ENCODE data around the gene LPIN1.

Gene LPIN1

GRCh38 chr2:11742702-11743357 lies 3.6 kb upstream of the LPIN1 start:
- peaks cover 39% of the 10 kb centered on the region for H3K4me1 Mint-ChIP-seq
- H3K4me3 Mint-ChIP-seq: peak overlapping the region; percentile 73
- peaks cover 2% of the 10 kb centered on the region for H3K36me3 Mint-ChIP-seq (ENCODE audit: insufficient read depth)
- ATAC-seq (replicated peaks; ENCODE audit: extremely low read depth, poor library complexity, severe bottlenecking) (no peak), DNase-seq (ENCODE audit: low spot score in 2 of 2) (no peak)
- no peaks in the 10 kb centered on the region for H3K27me3 Mint-ChIP-seq
- no peaks in the 10 kb centered on the region for H3K9me3 Mint-ChIP-seq
- H3K27ac Mint-ChIP-seq (ENCODE audit: low read depth): no peak overlapping the region

- Mint-ChIP-seq H3K9me3 (no peaks in the 10 kb centered on the region), H3K4me3 (peak overlapping the region; percentile 73), H3K27me3 (no peaks in the 10 kb centered on the region), H3K27ac (ENCODE audit: low read depth) (no peak overlapping the region), H3K36me3 (ENCODE audit: insufficient read depth) (peaks cover 6% of the 10 kb centered on the region), H3K4me1 (peaks cover 44% of the 10 kb centered on the region)
- DNase-seq (ENCODE audit: low spot score in 2 of 2) (no peak), ATAC-seq (replicated peaks; ENCODE audit: extremely low read depth, poor library complexity, severe bottlenecking) (no peak)
Measured at GRCh38 chr2:11743366-11743765, 3.1 kb upstream of the LPIN1 start.

GRCh38 chr2:11743846-11744553 lies 2.4 kb upstream of the LPIN1 start:
- H3K9me3 Mint-ChIP-seq: no peaks in the 10 kb centered on the region
- H3K4me1 Mint-ChIP-seq: peaks cover 46% of the 10 kb centered on the region
- H3K36me3 Mint-ChIP-seq (ENCODE audit: insufficient read depth): peaks cover 6% of the 10 kb centered on the region
- H3K27me3 Mint-ChIP-seq: no peaks in the 10 kb centered on the region
- peak; percentile 41 for DNase-seq (ENCODE audit: low spot score in 2 of 2)
- H3K4me3 Mint-ChIP-seq: peak overlapping the region; percentile 73
- ATAC-seq (replicated peaks; ENCODE audit: extremely low read depth, poor library complexity, severe bottlenecking): peak; percentile 43
- peak overlapping the region; percentile 85 for H3K27ac Mint-ChIP-seq (ENCODE audit: low read depth)

GRCh38 chr2:11744631-11745394 lies 1.6 kb upstream of the LPIN1 start:
- DNase-seq (ENCODE audit: low spot score in 2 of 2): no peak
- peak overlapping the region; percentile 73 for H3K4me3 Mint-ChIP-seq
- ATAC-seq (replicated peaks; ENCODE audit: extremely low read depth, poor library complexity, severe bottlenecking): no peak
- H3K4me1 Mint-ChIP-seq: peaks cover 54% of the 10 kb centered on the region
- H3K27me3 Mint-ChIP-seq: no peaks in the 10 kb centered on the region
- peak overlapping the region; percentile 85 for H3K27ac Mint-ChIP-seq (ENCODE audit: low read depth)
- peaks cover 6% of the 10 kb centered on the region for H3K36me3 Mint-ChIP-seq (ENCODE audit: insufficient read depth)
- no peaks in the 10 kb centered on the region for H3K9me3 Mint-ChIP-seq

- no peak for DNase-seq (ENCODE audit: low spot score in 2 of 2)
- Mint-ChIP-seq H3K9me3 (no peaks in the 10 kb centered on the region), H3K4me1 (peaks cover 63% of the 10 kb centered on the region), H3K27me3 (no peaks in the 10 kb centered on the region), H3K27ac (ENCODE audit: low read depth) (no peak overlapping the region), H3K4me3 (peak overlapping the region; percentile 82), H3K36me3 (ENCODE audit: insufficient read depth) (peaks cover 10% of the 10 kb centered on the region)
- ATAC-seq (replicated peaks; ENCODE audit: extremely low read depth, poor library complexity, severe bottlenecking): no peak
Measured at GRCh38 chr2:11745613-11746375, 638 bp upstream of the LPIN1 start.

- H3K27me3 Mint-ChIP-seq: no peaks in the 10 kb centered on the region
- peaks cover 69% of the 10 kb centered on the region for H3K4me1 Mint-ChIP-seq
- DNase-seq (ENCODE audit: low spot score in 2 of 2) (no peak), ATAC-seq (replicated peaks; ENCODE audit: extremely low read depth, poor library complexity, severe bottlenecking) (peak; percentile 25)
- H3K27ac Mint-ChIP-seq (ENCODE audit: low read depth): peak overlapping the region; percentile 92
- peak overlapping the region; percentile 82 for H3K4me3 Mint-ChIP-seq
- H3K36me3 Mint-ChIP-seq (ENCODE audit: insufficient read depth): peaks cover 14% of the 10 kb centered on the region
- H3K9me3 Mint-ChIP-seq: no peaks in the 10 kb centered on the region
Measured at GRCh38 chr2:11746807-11747459, 501 bp downstream of the LPIN1 start.

GRCh38 chr2:11748018-11748860 lies 1.8 kb downstream of the LPIN1 start:
- H3K27me3 Mint-ChIP-seq: no peaks in the 10 kb centered on the region
- ATAC-seq (replicated peaks; ENCODE audit: extremely low read depth, poor library complexity, severe bottlenecking) (no peak), DNase-seq (ENCODE audit: low spot score in 2 of 2) (no peak)
- peaks cover 14% of the 10 kb centered on the region for H3K36me3 Mint-ChIP-seq (ENCODE audit: insufficient read depth)
- H3K4me1 Mint-ChIP-seq: peaks cover 70% of the 10 kb centered on the region
- peak overlapping the region; percentile 82 for H3K4me3 Mint-ChIP-seq
- H3K9me3 Mint-ChIP-seq: no peaks in the 10 kb centered on the region
- H3K27ac Mint-ChIP-seq (ENCODE audit: low read depth): peak overlapping the region; percentile 92

GRCh38 chr2:11748861-11749645 lies 2.6 kb downstream of the LPIN1 start:
- no peaks in the 10 kb centered on the region for H3K27me3 Mint-ChIP-seq
- H3K27ac Mint-ChIP-seq (ENCODE audit: low read depth): peak overlapping the region; percentile 92
- peaks cover 71% of the 10 kb centered on the region for H3K4me1 Mint-ChIP-seq
- H3K36me3 Mint-ChIP-seq (ENCODE audit: insufficient read depth): peaks cover 15% of the 10 kb centered on the region
- H3K9me3 Mint-ChIP-seq: no peaks in the 10 kb centered on the region
- no peak for DNase-seq (ENCODE audit: low spot score in 2 of 2)
- no peak for ATAC-seq (replicated peaks; ENCODE audit: extremely low read depth, poor library complexity, severe bottlenecking)
- H3K4me3 Mint-ChIP-seq: peak overlapping the region; percentile 82

GRCh38 chr2:11749646-11750349 lies 3.4 kb downstream of the LPIN1 start:
- ATAC-seq (replicated peaks; ENCODE audit: extremely low read depth, poor library complexity, severe bottlenecking): no peak
- Mint-ChIP-seq H3K4me3 (peak overlapping the region; percentile 82), H3K4me1 (peaks cover 73% of the 10 kb centered on the region), H3K27ac (ENCODE audit: low read depth) (peak overlapping the region; percentile 91), H3K27me3 (no peaks in the 10 kb centered on the region), H3K36me3 (ENCODE audit: insufficient read depth) (peaks cover 16% of the 10 kb centered on the region), H3K9me3 (no peaks in the 10 kb centered on the region)
- no peak for DNase-seq (ENCODE audit: low spot score in 2 of 2)

- Mint-ChIP-seq H3K4me1 (peaks cover 73% of the 10 kb centered on the region), H3K36me3 (ENCODE audit: insufficient read depth) (peaks cover 16% of the 10 kb centered on the region), H3K27ac (ENCODE audit: low read depth) (peak overlapping the region; percentile 91), H3K4me3 (peak overlapping the region; percentile 82), H3K27me3 (no peaks in the 10 kb centered on the region), H3K9me3 (no peaks in the 10 kb centered on the region)
- DNase-seq (ENCODE audit: low spot score in 2 of 2): peak in 1 of 2 donors; percentile 64
- ATAC-seq (replicated peaks; ENCODE audit: extremely low read depth, poor library complexity, severe bottlenecking): peak; percentile 64
Measured at GRCh38 chr2:11750422-11750821, 4.0 kb downstream of the LPIN1 start.

Data from central memory CD8-positive, alpha-beta T cell (primary cell).